OCI-LY1 (cell line): ENCODE data around the gene MYL9.

Experiments used
- H2AFZ ChIP-seq: fragments of 200-600 bp; sonication (generic), shearing (Covaris generic); 2 replicates; pipeline ENCODE4 v1.6.0; 2014; ENCODE audit warnings: antibody characterized with exemption, mild to moderate bottlenecking, low read length
- H3F3A ChIP-seq: fragments of 200-600 bp; sonication (generic), shearing (Covaris generic); 2 replicates; pipeline ENCODE4 v1.6.0; 2014; ENCODE audit warnings: mild to moderate bottlenecking, antibody characterized with exemption, low read length, moderate library complexity; ENCODE audit not compliant: insufficient read depth
- H3K27ac ChIP-seq: fragments of 200-600 bp; sonication (generic); 2 replicates; pipeline ENCODE4 v1.5.1; 2014; ENCODE audit warnings: low read length, mixed run types, mild to moderate bottlenecking, low read depth; ENCODE audit not compliant: poor library complexity, severe bottlenecking
- H3K27me3 ChIP-seq: fragments of 200-600 bp; sonication (generic); 2 replicates; pipeline ENCODE4 v1.6.0; 2014; ENCODE audit warnings: antibody characterized with exemption, mild to moderate bottlenecking, low read length, moderate library complexity; ENCODE audit not compliant: insufficient read depth
- H3K36me3 ChIP-seq: fragments of 200-600 bp; sonication (generic); 2 replicates; pipeline ENCODE4 v1.6.1; 2014; ENCODE audit warnings: mild to moderate bottlenecking, antibody characterized with exemption, low read length, moderate library complexity, mixed read lengths; ENCODE audit not compliant: insufficient read depth
- H3K4me1 ChIP-seq: fragments of 200-600 bp; sonication (generic); 2 replicates; pipeline ENCODE4 v1.5.1; 2014; ENCODE audit warnings: mild to moderate bottlenecking, low read length, moderate library complexity; ENCODE audit not compliant: insufficient read depth, severe bottlenecking
- H3K4me2 ChIP-seq: fragments of 200-600 bp; sonication (generic), shearing (Covaris generic); 2 replicates; pipeline ENCODE4 v1.6.1; 2014; ENCODE audit warnings: low read length
- H3K4me3 ChIP-seq: fragments of 200-600 bp; sonication (generic); 2 replicates; pipeline ENCODE4 v1.5.1; 2014; ENCODE audit warnings: low read length, low read depth, mild to moderate bottlenecking, mixed read lengths; ENCODE audit not compliant: poor library complexity, severe bottlenecking
- H3K79me2 ChIP-seq: fragments of 200-600 bp; shearing (Covaris generic); 2 replicates; pipeline ENCODE4 v1.6.1; 2016; ENCODE audit warnings: mixed run types, low read length, mixed read lengths; ENCODE audit not compliant: insufficient read depth
- H3K9ac ChIP-seq: fragments of 200-600 bp; sonication (generic), shearing (Covaris generic); 2 replicates; pipeline ENCODE4 v1.6.1; 2014; ENCODE audit warnings: mild to moderate bottlenecking, low read length, mixed read lengths
- H3K9me2 ChIP-seq: fragments of 200-600 bp; sonication (generic), shearing (Covaris generic); 2 replicates; pipeline ENCODE4 v1.6.1; 2014; ENCODE audit warnings: low read depth, mild to moderate bottlenecking, low read length, mixed read lengths
- H3K9me3 ChIP-seq: fragments of 200-600 bp; shearing (Covaris generic); 2 replicates; pipeline ENCODE4 v1.6.1; 2014; ENCODE audit warnings: low read length, mixed read lengths
- H4K20me1 ChIP-seq: fragments of 200-600 bp; sonication (generic), shearing (Covaris generic); 2 replicates; pipeline ENCODE4 v1.6.0; 2016; ENCODE audit warnings: mild to moderate bottlenecking, low read length; ENCODE audit not compliant: insufficient read depth
- EZH2 ChIP-seq: fragments of 200-600 bp; sonication (generic), shearing (Covaris generic); IDR thresholded peaks from 2 replicates; pipeline ENCODE4 v1.8.0; 2017; ENCODE audit warnings: borderline replicate concordance, mixed run types, mild to moderate bottlenecking, antibody characterized with exemption, low read length, moderate library complexity, mixed read lengths
- TF ChIP-seq, protein P1 (sequence below): fragments of 200-600 bp; sonication (generic), shearing (Covaris generic); IDR thresholded peaks from 2 replicates; pipeline ENCODE4 v1.5.1; 2017; ENCODE audit warnings: mild to moderate bottlenecking, antibody characterized with exemption, low read length, moderate library complexity, mixed read lengths

MYL9 gene

DNA sequence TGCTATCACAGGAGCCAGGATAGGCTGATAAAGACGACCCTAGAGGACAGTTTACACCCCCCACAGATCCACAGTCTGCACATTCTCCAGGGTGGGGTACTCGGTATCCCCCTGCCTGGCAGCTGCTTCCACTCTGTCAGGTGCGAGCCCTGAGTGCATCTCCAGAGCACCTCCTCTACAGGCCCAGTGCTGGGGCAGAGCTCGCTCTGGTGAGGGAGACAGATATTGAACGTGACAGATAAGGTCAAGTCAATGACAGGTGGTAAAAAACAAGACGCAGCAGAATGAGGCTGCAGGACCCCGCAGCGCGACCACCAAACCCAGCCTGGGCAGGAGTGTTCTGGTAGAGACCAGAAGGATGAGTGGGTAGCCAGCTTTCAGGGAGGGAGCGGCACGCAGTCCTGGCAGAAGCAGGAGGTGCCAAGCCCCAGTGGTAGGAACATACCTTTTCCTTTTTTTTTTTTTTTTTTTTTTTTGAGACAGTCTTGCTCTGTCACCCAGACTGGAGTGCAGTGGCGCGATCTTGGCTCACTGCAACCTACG, 12.4 kb upstream of the MYL9 start:
- H3K9ac ChIP-seq, result no peak overlapping the region
- H3K4me1 ChIP-seq, result no peaks in the 10 kb centered on the region
- no peak overlapping the region for H3K4me2 ChIP-seq
- H3K36me3 ChIP-seq, result no peaks in the 10 kb centered on the region; the same call in 1 of the 2 replicates
- no peaks in the 10 kb centered on the region for H3K9me3 ChIP-seq
- H3K79me2 ChIP-seq, result no peaks in the 10 kb centered on the region
- TF ChIP-seq EZH2, result no peak
- TF ChIP-seq, protein P1, sequence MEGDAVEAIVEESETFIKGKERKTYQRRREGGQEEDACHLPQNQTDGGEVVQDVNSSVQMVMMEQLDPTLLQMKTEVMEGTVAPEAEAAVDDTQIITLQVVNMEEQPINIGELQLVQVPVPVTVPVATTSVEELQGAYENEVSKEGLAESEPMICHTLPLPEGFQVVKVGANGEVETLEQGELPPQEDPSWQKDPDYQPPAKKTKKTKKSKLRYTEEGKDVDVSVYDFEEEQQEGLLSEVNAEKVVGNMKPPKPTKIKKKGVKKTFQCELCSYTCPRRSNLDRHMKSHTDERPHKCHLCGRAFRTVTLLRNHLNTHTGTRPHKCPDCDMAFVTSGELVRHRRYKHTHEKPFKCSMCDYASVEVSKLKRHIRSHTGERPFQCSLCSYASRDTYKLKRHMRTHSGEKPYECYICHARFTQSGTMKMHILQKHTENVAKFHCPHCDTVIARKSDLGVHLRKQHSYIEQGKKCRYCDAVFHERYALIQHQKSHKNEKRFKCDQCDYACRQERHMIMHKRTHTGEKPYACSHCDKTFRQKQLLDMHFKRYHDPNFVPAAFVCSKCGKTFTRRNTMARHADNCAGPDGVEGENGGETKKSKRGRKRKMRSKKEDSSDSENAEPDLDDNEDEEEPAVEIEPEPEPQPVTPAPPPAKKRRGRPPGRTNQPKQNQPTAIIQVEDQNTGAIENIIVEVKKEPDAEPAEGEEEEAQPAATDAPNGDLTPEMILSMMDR, result no peak
- no peaks in the 10 kb centered on the region for H3K27me3 ChIP-seq
- no peak overlapping the region for H3K27ac ChIP-seq
- no peaks in the 10 kb centered on the region for H3F3A ChIP-seq
- no peaks in the 10 kb centered on the region for H3K9me2 ChIP-seq
- H3K4me3 ChIP-seq, result no peak overlapping the region
- H4K20me1 ChIP-seq, result no peaks in the 10 kb centered on the region
- no peak overlapping the region for H2AFZ ChIP-seq

GRCh38 chr20:36532388-36532787, 8.9 kb upstream of the MYL9 start:
- Histone ChIP-seq H2AFZ (no peak overlapping the region), H3K4me3 (no peak overlapping the region), H3K9me3 (no peaks in the 10 kb centered on the region), H3K27ac (no peak overlapping the region), H3K9me2 (no peaks in the 10 kb centered on the region), H3F3A (no peaks in the 10 kb centered on the region), H4K20me1 (no peaks in the 10 kb centered on the region), H3K4me1 (no peaks in the 10 kb centered on the region), H3K36me3 (no peaks in the 10 kb centered on the region; the same call in 1 of the 2 replicates), H3K9ac (no peak overlapping the region), H3K4me2 (no peak overlapping the region), H3K27me3 (no peaks in the 10 kb centered on the region), H3K79me2 (no peaks in the 10 kb centered on the region)
- TF ChIP-seq, protein P1, result no peak
- no peak for TF ChIP-seq EZH2

DNA sequence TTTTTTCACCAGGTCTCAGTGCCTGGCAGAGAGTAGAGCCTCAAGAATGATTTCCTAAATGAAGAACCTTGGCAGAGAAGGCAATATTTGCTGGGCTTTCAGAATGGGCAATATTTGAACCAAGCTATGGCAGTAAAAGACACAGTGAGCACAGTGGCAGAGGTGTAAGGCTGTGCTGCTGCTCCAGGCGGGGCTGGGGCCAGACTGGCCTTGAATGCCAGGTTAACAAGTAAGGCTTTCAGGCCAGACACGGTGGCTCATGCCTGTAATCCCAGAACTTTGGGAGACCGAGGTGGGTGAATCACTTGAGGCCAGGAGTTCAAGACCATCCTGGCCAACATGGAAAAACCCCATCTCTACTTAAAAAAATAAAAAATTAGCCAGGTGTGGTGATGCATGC, 8.5 kb upstream of the MYL9 start:
- H3K36me3 ChIP-seq, result no peaks in the 10 kb centered on the region
- H3K9me3 ChIP-seq, result no peaks in the 10 kb centered on the region
- no peaks in the 10 kb centered on the region for H3F3A ChIP-seq
- H3K27ac ChIP-seq, result no peak overlapping the region
- H3K79me2 ChIP-seq, result no peaks in the 10 kb centered on the region
- H3K4me1 ChIP-seq, result no peaks in the 10 kb centered on the region
- H3K4me3 ChIP-seq, result no peak overlapping the region
- no peaks in the 10 kb centered on the region for H4K20me1 ChIP-seq
- no peak for TF ChIP-seq EZH2
- TF ChIP-seq, protein P1, result no peak
- H2AFZ ChIP-seq, result no peak overlapping the region
- H3K4me2 ChIP-seq, result no peak overlapping the region
- no peak overlapping the region for H3K9ac ChIP-seq
- no peaks in the 10 kb centered on the region for H3K9me2 ChIP-seq
- H3K27me3 ChIP-seq, result no peaks in the 10 kb centered on the region
